NOMO-1 treated with DMSO at 0.1 percent for 48 hours (cell line): ENCODE results near the gene NMUR1.

Experiments used
- DNase-seq: peaks from one replicate; lab custom pipeline; 2025; ENCODE audit not compliant: unreplicated experiment; lab: John Stamatoyannopoulos, UW

The NMUR1 gene

DNA sequence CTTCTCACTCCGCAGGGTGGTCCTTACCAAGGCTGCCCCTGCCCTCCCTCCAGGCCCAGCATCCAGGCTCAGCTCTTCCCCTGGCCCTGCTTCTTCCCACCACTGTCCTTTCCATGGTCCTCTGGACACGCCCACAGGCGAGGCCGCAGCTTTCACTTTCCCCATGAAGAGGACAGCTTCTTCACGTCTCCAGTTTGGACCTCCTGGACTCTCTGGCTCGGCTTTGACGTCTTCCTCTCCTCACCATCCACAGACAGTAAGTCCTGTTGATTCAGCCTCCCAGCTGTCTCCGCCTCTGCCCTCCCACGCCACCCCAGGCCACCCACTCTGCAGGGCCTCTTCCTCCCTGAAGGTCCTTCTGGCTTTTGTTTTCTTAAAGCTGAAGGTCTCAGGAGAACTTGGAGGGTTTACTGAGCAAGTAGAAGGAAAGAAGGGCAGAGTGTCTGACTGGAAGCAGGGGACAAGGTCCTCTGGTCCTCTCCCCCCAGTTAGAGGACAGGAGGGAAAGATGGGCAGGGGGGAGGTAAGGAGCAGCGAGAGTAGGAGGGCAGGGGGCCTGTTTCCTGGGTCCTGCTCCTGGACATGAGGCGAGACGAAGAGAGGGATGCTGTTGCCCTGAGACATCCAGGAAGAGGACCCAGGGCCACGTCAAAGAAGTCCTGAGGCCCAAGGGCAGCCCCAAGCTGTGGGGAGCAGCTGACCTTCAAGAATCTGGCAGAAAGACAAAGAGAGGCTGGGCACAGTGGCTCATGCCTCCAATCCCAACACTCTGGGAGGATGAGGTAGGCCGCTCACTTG, 24.7 kb upstream of the NMUR1 start:
- peak; percentile 54 for DNase-seq

DNA sequence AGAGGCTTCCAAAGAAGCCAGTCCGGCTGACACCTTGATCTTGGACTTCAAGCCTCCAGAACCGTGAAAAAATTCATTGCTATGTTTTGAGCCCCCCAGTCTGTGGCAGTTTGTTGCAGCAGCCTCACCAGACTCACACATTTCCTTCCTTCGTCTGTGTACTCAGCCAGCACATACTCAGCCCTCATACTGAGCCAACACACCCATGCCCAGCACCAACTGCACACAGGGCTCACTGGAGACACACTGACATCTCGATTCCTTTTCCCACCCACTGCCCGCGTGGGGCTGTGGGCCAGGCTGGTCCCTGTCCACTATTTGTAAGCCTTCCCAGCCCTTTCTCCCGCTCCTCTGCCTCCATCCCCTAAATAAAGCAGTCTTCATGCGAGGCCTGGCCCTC, 24.1 kb upstream of the NMUR1 start:
- DNase-seq, result no peak

- DNase-seq, result no peak
Measured at GRCh38 chr2:231552752-231553151, 22.5 kb upstream of the NMUR1 start.

DNA sequence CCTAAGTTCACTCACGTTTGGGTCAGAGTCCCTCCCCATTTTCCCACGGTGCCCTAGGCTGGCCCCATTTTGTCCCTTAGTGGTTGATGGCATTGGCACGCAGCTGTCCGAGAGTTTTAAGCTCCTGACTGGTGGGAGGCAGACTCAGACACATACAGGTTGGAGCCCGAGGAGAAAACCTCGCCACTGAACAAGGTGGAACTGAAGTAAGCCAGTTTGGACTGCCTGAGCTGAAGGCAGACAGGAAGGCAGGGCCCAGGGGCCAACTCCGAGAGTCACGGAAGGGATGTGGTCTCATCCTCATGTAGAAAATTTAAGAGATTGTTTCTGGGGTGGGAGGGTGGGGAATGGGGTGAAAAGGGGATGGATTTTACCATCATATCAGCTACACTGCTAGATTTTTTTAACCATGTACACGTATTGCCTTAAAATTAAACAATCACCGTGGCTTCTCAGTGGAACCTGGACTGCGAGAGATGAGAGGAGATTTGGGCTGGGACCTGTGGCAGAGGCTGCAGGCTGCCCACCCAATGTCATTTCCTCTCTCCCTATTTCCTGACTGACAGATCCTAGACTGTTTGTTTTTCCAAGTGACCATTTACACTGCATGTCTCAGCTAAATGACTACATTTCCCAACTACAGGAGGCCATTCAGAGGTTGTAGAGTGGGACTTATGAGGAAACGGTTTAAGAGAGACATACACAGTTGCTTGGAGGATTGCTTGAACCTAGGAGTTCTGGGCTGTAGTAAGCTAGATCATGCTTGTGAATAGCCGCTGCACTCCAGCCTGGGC, 19.4 kb upstream of the NMUR1 start:
- no peak for DNase-seq

GRCh38 chr2:231548752-231549151, 18.5 kb upstream of the NMUR1 start:
- DNase-seq, result no peak

GRCh38 chr2:231547315-231548110, 17.3 kb upstream of the NMUR1 start:
- no peak for DNase-seq

DNA sequence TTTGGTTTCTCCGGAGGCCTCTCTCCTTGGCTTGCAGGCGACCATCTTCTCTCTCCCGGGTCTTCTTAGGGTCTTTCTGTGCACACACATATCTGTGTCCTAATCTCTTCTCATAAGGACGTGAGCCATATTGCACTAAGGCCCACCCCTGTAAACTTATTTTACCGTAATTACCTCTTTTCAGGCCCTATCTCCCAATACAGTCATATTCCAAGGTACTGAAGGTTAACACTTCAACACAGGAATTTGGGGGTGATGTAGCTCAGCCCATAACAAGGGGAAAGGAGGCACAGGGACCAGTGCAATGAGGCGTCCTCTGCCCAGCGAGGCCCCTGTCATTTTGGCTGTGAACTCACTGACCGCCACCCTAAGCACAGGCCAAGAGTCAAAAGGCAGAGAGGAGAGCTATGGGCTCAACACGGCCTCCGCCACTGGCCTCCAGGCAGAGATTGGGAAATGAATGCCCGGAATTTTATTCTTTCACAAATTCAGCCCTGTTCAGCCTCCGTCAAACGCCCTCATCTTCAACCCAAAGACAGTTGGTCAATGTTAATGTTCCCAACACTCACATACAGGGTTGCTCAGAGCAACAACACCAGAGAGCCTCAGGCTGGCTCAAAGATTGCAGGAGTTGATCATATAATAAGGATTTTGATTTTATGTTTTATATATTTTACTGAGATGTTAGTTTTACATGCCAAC, 15.9 kb upstream of the NMUR1 start:
- peak; percentile 35 for DNase-seq

- peak; percentile 99 for DNase-seq
Measured at GRCh38 chr2:231545105-231545902, 15.1 kb upstream of the NMUR1 start.

DNA sequence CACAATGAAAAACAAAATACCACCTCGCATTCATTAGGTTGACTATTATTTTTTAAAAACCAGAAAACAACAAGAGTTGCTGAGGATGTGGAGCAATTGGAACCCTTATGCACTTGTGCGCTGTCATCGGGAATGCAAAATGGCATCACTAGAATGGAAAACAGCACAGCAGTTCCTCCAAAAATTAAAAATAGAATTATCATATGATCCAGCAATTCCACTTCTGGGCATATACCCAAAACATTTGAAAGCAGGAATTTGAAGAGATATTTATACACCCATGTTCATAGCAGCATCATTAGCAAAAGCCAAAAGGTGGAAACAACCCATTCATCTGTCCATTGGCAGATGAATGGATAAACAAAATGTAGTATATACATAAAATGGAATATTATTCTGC, 11.9 kb upstream of the NMUR1 start:
- no peak for DNase-seq

GRCh38 chr2:231541645-231542044, 11.4 kb upstream of the NMUR1 start:
- DNase-seq, result no peak

DNA sequence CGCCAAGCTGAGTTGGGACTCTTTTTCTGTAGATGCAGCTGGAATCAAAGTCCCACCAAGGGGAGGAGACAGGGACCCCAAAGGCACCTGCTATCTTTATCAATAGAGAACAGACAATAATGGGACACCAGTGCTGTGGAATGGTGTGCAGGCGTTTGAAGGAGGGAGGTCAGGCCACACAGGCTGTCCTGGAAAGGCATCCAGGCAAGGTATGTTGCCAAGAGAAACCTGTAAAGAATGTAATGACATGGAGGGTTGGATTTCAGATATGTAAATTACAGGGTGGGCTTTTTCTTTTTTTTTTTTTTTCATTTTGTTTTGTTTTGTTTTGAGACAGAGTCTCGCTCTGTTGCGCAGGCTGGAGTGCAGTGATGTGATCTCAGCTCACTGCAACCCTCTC, 9.7 kb upstream of the NMUR1 start:
- no peak for DNase-seq

DNA sequence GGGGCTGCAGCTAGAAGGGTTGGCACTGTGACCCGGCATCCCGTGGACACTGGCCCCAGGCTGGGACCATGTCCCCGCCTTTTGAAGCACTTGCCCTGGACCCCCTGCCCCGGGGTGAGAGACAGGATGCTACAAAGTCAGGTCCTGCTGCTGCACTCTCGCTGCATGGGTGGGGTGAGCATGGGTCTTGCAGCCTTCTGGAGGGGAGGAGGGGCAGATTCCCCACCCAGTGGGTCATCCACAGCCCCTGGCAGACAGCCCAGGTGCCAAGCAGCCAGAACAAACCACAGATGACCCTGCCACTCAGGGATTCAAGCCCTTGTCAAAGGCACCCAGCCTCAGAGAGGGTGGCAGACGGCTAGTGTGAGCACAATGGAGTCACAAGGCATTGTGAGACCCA, 5.7 kb upstream of the NMUR1 start:
- no peak for DNase-seq

- no peak for DNase-seq
Measured at GRCh38 chr2:231533777-231534125, 3.5 kb upstream of the NMUR1 start.

DNA sequence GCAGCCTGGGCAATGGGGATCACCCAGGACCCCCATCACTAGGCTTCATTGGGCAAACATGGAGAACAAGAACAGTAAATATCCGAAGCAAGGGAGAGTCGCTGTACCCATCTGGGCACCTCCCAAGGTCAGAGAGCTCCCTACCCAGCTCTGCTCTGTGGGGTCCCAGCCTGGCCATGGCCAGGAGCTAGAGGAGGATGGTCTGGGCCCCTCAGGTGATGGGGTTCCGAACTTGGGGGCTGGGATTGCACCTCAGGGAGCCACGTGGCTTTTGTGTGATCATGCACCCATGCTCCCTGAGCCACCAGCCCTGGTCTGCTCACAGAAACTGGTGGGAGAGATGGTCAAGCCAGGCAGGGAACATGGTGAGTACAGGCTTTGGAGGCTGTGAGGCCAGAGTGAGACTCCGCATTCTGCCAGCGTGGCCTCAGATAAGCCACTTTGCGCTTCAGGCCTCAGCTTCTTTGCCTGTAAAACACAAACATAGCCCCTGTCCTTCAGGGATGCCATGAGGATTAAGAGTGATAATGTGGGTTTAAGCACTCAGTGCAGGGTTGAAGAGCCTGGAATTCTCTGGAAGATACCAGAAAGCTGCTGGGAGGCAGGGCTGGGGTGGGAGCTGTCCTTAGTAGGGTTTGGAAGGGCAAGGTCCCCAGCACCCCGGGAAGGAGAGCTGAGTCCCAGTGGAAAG, 3.0 kb upstream of the NMUR1 start:
- DNase-seq, result no peak

GRCh38 chr2:231532756-231533035, 2.5 kb upstream of the NMUR1 start:
- DNase-seq, result no peak

- no peak for DNase-seq
Measured at GRCh38 chr2:231531883-231532755, 1.9 kb upstream of the NMUR1 start.

DNA sequence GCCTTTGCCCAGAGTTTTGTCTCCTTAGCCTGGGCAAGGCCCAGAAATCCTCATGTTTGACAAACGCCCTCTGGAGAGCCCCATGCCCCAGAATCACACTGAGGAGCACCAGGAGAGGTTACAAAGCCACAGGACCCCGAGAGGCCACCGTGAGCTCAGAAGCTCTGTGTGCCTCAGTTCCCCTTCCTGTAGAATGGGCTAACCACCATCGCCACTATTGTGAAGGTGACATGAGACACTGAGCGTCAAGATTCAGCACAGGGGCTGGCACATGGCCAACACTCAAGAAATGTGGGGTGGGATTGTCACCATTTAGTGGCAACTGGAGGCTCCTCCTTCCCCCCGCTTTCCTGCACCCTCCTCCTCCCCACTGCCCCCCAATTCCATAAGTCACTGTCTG, 1.2 kb upstream of the NMUR1 start:
- no peak for DNase-seq

DNA sequence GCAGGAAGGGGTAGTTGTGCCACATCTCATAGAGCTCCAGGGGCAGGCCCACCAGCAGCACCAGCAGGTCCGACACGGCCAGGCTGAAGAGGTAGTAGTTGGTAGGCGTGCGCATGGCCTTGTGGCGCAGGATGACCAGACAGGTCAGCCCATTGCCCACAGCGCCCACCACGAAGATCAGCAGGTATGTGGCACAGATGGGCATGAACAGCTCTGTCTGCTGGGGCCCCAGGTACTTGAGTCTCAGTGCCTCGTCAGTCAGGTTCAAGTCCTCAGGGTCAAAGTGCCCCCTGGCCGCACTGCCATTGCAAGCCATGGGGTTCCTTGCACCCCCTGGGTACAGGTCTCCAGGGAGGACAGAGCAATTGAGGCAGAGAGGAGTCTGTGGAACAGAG, 1.6 kb downstream of the NMUR1 start:
- no peak for DNase-seq
